Measurements from ENCODE around the gene DOK7. TPM values are rescaled to one million over a fixed set of nuclear protein-coding genes. Genes with fewer than 3 reads are reported as not detected.

DOK7 gene
- total RNA-seq, 1 donor from 2014 or later, result 0.69 TPM

- DNase-seq (ENCODE audit: low spot score), result no peak
- H3K27ac Mint-ChIP-seq (ENCODE audit: unreplicated experiment), result no peak overlapping the region
- H3K9me3 Mint-ChIP-seq (ENCODE audit: unreplicated experiment), result no peaks in the 10 kb centered on the region
- H3K36me3 Mint-ChIP-seq (ENCODE audit: low read depth, unreplicated experiment), result peaks cover 3% of the 10 kb centered on the region
- peaks cover 5% of the 10 kb centered on the region for H3K27me3 Mint-ChIP-seq (ENCODE audit: unreplicated experiment)
- TF ChIP-seq CTCF (IDR thresholded peaks at IDR 0.05; ENCODE audit: unreplicated experiment), result no peak
- no peak overlapping the region for H3K4me3 Mint-ChIP-seq (ENCODE audit: unreplicated experiment)
- no peaks in the 10 kb centered on the region for H3K4me1 Mint-ChIP-seq (ENCODE audit: unreplicated experiment)
Observed at GRCh38 chr4:3445829-3446545, 17.1 kb upstream of the DOK7 start.

- Mint-ChIP-seq H3K4me1 (ENCODE audit: unreplicated experiment) (no peaks in the 10 kb centered on the region), H3K27ac (ENCODE audit: unreplicated experiment) (no peak overlapping the region), H3K4me3 (ENCODE audit: unreplicated experiment) (no peak overlapping the region), H3K9me3 (ENCODE audit: unreplicated experiment) (no peaks in the 10 kb centered on the region), H3K27me3 (ENCODE audit: unreplicated experiment) (peaks cover 4% of the 10 kb centered on the region), H3K36me3 (ENCODE audit: low read depth, unreplicated experiment) (peaks cover 3% of the 10 kb centered on the region)
- DNase-seq (ENCODE audit: low spot score), result no peak
- no peak for TF ChIP-seq CTCF (IDR thresholded peaks at IDR 0.05; ENCODE audit: unreplicated experiment)
Observed at GRCh38 chr4:3446631-3447320, 16.3 kb upstream of the DOK7 start.

- H3K27me3 Mint-ChIP-seq (ENCODE audit: unreplicated experiment), result peaks cover 4% of the 10 kb centered on the region
- H3K27ac Mint-ChIP-seq (ENCODE audit: unreplicated experiment), result no peak overlapping the region
- no peak for TF ChIP-seq CTCF (IDR thresholded peaks at IDR 0.05; ENCODE audit: unreplicated experiment)
- H3K9me3 Mint-ChIP-seq (ENCODE audit: unreplicated experiment), result no peaks in the 10 kb centered on the region
- no peak for DNase-seq (ENCODE audit: low spot score)
- no peak overlapping the region for H3K4me3 Mint-ChIP-seq (ENCODE audit: unreplicated experiment)
- H3K36me3 Mint-ChIP-seq (ENCODE audit: low read depth, unreplicated experiment), result peaks cover 3% of the 10 kb centered on the region
- H3K4me1 Mint-ChIP-seq (ENCODE audit: unreplicated experiment), result no peaks in the 10 kb centered on the region
Observed at GRCh38 chr4:3447431-3448395, 15.4 kb upstream of the DOK7 start.

- no peak for DNase-seq (ENCODE audit: low spot score)
- Mint-ChIP-seq H3K27ac (ENCODE audit: unreplicated experiment) (no peak overlapping the region), H3K4me1 (ENCODE audit: unreplicated experiment) (no peaks in the 10 kb centered on the region), H3K4me3 (ENCODE audit: unreplicated experiment) (peak overlapping the region; percentile 25), H3K36me3 (ENCODE audit: low read depth, unreplicated experiment) (peaks cover 3% of the 10 kb centered on the region), H3K9me3 (ENCODE audit: unreplicated experiment) (no peaks in the 10 kb centered on the region), H3K27me3 (ENCODE audit: unreplicated experiment) (peaks cover 4% of the 10 kb centered on the region)
- TF ChIP-seq CTCF (IDR thresholded peaks at IDR 0.05; ENCODE audit: unreplicated experiment), result no peak
Observed at GRCh38 chr4:3449047-3449573, 14.0 kb upstream of the DOK7 start.

Data from endothelial cell (in vitro differentiated cells).